Heart left ventricle (tissue), 13 donors: ENCODE data around the gene RCBTB2.

Experiments used
- POLR2A ChIP-seq, 2 donors: fragments of 450-650 bp; IDR thresholded peaks; one replicate each; pipeline ENCODE4 v1.6.1; 2017; ENCODE audit warnings: antibody characterized with exemption in 2 of 2, mild to moderate bottlenecking in 2 of 2, moderate library complexity in 2 of 2
- TF ChIP-seq, protein P1 (sequence below), 12 donors: fragments of 200-600 bp; sonication (generic) in 4 of 12; IDR thresholded peaks; one replicate each; pipeline versions ENCODE4 v1.5.0 to v1.8.0; 2018 to 2022; ENCODE audit warnings: antibody characterized with exemption in 12 of 12, mild to moderate bottlenecking in 5 of 12
- donor health status: ischemic (EF 13 %, LVEDD 7.1; RV severe dilation, severe dysfunction).
- donor health status: DM: no; HTN: yes; CAD: no.
- donor health status: DM: no; HTN: no; CAD: no.
- donor health status: ischemic (EF 25% LVEDD 6.9; RV normal size, moderate dysfunction).
- donor health status: ischemic (EF 25% LVEDD 5.7; RV mildly dilated, moderate dysfunction).
- donor health status: ischemic (EF 35%, LVEDD 5.7; RV mildly dilated, moderate dysfunction).
- donor health status: nonischemic (EF 11% LVEDD 7.7; RV severe dilation, severe dysfunction).
- donor health status: DM: yes; HTN: yes; CAD: no.
- donor health status: PGD.
- donor health status: ischemic (EF 29% LVEDD 5.4; RV normal size, mild dysfunction).
- donor health status: nonischemic (EF 23%, LVEDD 6.1; RV moderate dilation, normal function).

DNA sequence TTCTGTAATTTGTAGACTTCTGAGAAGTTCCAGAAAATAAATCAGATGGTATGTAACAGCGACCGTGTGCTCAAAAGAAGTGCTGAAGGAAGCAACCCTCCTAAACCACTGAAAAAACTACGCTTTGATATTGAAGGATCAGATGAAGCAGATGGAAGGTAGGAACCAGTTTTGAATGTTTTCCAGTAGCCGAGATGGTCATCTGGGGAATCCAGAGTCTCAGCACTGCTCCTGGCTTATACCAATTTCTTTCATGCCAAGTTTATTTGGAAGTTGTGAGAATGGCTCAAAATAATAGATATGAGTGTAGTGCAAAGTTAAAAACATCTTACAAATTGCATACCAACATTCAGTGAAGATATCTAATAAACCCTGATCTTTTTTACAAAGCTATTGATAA, 56.2 kb downstream of the RCBTB2 start:
- no peak for TF ChIP-seq POLR2A (IDR thresholded peaks at IDR 0.05)
- TF ChIP-seq, protein P1, sequence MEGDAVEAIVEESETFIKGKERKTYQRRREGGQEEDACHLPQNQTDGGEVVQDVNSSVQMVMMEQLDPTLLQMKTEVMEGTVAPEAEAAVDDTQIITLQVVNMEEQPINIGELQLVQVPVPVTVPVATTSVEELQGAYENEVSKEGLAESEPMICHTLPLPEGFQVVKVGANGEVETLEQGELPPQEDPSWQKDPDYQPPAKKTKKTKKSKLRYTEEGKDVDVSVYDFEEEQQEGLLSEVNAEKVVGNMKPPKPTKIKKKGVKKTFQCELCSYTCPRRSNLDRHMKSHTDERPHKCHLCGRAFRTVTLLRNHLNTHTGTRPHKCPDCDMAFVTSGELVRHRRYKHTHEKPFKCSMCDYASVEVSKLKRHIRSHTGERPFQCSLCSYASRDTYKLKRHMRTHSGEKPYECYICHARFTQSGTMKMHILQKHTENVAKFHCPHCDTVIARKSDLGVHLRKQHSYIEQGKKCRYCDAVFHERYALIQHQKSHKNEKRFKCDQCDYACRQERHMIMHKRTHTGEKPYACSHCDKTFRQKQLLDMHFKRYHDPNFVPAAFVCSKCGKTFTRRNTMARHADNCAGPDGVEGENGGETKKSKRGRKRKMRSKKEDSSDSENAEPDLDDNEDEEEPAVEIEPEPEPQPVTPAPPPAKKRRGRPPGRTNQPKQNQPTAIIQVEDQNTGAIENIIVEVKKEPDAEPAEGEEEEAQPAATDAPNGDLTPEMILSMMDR (IDR thresholded peaks at IDR 0.05) = no peak
